HG02610 (cell line): ENCODE measurements around the gene NAALADL2.
A peak's percentile ranks its signal among the peaks of the same experiment; 100 is the strongest.
"Not testable (repeated sequence)": the region's sequence is repeated elsewhere in the genome, so short reads cannot be mapped to it uniquely, and the experiment has no call there.

Experiments used
- ATAC-seq: cut with Tn5 transposase; IDR thresholded peaks from one replicate; pipeline ENCODE4 v1.9.1; 2021; ENCODE audit warnings: mild to moderate bottlenecking, moderate library complexity; ENCODE audit not compliant: unreplicated experiment

Gene NAALADL2

DNA sequence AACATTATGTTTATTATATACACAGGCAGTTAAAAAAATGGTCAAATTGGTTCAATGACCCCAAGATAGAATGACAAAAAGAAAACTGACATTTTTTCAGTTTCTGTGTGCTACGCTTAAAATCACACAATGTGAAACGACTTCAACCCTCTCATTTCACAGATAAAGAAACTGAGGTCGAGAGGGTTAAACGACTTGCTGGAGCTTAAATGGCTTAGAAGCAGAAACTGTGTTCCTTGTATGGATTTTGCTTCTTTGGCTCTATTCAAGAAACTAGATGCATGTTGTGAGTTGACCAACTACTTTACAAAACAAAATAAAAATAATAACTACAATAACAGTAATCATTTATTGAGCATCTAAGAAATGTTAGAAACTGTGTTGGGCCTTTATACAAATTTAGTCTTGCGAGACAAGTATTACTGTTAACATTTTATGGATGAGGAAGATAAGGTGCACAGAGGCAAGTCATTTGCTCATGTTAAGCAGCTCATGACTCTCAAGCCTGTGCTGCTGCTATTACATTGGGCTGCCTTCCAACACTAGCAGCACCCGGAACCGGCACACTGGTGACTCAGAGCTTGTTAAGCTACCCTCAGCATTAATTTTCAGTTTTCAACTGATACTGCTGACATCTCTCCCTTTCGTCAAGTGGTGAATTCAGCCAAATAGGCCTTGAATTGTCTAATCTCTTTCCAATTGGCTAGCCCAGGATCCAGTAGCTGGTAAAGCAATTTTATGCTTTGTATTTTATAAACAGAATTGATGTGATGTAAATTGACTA is 487.6 kb downstream of the NAALADL2 start:
- no peak for ATAC-seq

DNA sequence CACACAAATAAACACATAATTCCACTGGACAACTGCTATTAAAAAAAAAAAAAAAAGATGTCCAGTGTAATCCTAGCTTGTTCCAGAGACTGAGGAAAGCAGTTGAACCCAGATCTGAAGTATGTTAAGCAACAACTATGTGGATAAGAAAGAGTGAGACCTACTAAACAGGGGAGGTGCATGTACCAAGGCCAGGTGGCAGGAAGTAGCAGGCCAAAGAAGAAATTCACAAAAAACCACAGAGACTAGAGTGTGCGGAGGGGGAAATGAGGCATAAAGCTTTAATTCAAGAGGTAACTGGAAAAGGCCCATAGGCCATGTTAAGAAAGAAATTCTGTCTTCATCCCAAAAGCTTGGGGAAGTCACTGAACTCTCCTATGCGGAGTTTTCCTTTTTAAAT is 490.0 kb downstream of the NAALADL2 start:
- peak; percentile 81 for ATAC-seq

DNA sequence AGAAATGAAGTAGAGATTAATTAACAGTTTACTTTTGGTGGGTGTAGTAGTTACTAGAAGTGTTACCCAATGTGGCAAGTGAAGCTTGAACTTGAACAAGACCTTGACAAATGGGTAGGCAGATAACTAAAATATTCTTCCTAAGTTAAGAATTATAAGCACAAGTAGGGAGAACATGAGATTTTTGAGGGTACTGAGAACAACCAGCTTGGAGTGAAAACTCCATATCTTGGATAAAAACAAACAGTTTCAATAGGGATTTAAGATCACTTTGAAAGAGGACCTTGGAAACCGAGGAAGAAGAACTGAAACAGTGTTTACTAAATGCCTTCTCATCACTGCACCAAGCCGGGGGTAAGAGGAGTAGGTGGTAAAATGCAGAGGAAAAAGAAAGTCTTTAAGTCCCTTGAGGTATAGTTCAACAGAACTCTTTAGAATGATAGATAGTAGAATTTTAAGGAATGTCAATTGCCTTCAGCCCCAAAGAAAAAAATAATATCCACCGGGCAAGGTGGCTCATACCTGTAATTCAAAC is 496.7 kb downstream of the NAALADL2 start:
- ATAC-seq = no peak

DNA sequence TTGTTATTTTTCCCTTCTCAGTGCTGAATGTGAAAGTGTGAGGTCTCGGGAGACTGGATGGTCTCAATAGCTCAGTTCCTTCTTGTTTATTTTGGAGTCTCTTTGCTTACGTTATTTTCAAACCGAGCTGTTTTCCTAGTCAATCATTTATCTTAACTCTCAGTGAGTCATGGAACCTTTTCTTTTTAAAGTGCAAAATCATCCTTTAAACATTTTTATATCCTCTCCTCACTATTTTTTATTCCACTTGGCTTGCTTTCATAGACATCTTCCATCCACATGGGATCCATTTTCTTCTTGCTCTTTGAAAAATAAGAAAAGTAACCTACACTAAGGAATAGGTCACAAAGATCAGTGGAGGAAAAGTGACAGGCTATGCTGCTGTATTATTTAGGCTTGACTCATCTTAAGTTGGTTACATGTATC is 497.8 kb downstream of the NAALADL2 start:
- ATAC-seq = no peak

DNA sequence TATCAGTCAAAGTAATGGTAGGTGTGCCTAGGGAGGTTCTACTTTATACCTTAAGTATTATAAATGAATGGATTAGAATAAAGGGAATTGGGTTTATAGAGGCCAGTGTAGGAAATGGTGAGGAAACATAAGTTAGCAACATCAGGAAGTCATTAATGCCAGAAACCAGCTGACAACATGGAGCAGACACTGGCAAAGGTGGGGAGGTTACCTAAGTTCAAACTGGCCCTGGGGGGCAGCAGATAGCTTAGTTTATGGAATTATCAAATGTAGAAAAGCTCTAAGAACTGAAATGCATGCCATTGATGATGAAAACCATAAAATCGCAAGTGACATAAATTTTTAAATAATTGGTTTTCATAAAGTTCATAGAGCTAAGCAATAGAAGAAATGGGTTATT is 498.6 kb downstream of the NAALADL2 start:
- no peak for ATAC-seq

DNA sequence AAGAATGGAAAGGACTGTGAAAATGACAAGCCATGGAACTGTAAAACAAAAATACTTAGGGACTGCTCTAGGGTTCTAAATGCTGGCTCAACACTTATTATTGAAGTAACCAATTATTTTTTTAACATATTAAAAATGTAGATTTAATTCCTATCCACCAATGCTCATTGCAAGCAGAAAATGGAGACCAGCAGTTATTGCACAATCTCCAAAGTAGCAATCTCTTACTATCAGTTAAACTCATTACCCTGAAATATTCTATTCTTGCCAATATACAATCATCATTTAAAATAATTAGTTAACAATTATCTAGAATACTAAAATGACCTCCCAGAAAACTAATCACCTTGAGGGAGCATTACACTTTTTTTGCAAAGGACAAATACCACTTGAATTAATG is 499.8 kb downstream of the NAALADL2 start:
- no peak for ATAC-seq

DNA sequence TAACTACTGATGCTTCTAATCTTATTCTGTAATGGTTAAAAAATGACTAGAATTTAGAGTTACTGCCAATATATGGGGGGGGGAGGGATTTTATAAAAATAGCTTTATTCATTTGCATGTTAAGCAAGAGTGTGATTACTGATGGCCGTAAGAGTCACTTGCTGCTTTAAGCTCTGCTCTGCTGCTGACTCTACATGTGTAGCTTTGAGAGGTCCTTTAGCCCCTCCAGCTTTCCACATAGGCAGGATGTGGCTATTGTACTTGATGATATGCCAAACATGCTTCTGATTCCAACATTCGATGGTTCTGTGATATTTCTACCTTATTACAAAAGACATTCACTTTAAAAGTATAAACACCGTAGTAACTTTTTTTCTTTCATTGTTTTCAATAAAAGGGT is 511.3 kb downstream of the NAALADL2 start:
- ATAC-seq = not testable (repeated sequence)

DNA sequence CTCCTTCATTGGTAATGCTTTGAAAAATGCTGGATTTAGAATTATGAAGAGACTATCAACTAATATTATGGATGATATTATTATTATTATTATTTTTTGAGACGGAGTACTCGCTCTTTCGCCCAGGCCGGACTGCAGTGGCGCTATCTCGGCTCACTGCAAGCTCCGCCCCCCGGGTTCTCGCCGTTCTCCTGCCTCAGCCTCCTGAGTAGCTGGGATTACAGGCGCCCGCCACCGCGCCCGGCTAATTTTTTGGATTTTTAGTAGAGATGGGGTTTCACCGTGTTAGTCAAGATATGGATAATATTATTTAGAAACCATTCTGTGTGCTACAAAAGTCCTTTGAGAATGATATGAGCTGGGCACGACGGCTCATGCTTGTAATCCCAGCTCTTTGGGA is 512.1 kb downstream of the NAALADL2 start:
- not testable (repeated sequence) for ATAC-seq

DNA sequence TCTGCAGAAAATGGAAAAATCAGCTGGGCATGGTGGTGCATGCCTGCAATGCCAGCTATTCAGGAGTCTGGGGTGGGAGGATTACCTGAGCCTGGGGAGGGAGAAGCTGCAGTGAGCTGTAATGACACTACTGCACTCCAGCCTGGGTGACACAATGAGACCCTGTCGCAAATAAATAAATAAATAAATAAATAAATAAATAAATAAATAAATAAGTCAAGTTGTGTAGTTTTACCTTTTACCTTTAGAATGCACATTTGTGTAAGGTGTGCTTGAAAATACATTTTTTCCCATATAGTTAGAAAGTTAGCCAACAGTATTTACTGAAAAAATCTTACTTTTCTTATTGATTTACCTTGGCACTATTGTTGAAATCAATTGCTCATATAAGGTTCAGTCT is 515.6 kb downstream of the NAALADL2 start:
- ATAC-seq = no peak

DNA sequence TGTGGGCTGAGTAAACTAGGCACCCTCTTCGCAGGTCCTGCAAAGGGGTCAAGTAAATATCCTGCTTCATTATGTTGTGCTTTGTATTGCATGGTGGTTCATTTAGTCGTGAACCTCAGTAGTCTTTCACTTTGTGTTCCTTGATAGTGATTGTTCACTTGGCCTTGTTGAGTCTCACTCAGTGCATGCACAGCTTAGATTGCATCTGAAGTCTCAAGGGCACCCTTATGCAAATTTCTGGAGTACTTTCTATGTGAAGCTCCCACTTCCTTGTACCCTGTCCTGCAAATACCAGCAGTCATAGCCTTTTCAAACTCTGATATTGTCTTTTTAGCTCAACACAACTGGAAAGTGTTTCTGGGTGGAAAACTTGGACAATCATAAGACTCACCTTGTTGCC is 519.2 kb downstream of the NAALADL2 start:
- peak; percentile 96 for ATAC-seq

DNA sequence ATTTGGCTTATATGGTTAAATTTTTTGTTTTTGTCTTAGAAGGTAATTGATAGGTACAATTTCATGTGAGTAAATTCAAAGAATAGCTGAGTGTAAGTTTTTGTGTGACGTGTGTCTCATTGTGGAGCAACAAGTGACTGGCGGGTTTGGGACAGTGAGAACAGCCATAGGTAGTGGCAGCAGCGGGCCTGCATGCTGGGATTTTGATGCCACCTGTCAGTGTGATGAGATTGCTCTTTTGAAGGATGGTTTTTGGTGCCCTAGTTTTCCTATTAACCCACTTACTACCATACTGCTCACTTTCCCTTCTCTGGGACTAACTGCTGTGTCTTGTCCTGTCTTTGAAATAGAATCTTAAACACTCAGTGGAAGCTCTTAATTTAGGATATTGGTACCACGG is 522.6 kb downstream of the NAALADL2 start:
- ATAC-seq = no peak

DNA sequence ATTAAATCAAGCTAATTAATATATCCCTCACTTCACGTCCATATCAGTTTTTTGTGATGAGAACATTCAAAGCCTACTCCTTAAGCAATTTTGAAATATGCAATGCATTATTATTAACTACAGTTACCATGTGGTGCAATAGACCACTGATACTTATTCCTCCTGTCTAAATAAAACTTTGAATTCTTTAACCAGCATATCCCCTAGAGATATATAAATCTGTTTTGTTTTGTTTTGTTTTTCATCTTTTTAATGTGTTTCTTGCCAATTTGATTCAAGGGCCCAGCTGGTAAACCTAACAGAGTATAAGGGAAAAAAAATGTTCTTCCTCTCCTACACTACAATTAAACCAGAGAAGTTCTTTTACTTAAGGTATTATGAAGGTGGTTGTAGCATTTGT is 524.2 kb downstream of the NAALADL2 start:
- ATAC-seq = no peak

DNA sequence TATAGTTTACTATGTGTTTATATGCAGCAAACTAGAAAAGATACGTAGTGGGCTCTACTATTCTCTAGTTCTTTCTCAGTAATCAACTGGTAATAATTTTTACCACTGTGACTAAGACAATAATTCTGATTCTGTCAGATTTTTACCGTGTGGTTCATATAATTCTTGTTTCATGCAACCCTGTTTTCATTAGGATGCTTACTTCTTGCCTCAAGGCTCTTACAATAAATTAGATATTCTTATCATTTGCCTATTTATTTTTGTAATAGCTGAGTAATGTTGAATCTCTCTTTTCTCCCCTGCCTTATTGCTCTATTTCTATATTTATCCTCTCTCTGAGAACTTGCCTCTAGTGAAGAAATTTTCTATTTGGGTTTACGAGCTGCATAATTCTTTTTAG is 524.7 kb downstream of the NAALADL2 start:
- ATAC-seq = no peak

DNA sequence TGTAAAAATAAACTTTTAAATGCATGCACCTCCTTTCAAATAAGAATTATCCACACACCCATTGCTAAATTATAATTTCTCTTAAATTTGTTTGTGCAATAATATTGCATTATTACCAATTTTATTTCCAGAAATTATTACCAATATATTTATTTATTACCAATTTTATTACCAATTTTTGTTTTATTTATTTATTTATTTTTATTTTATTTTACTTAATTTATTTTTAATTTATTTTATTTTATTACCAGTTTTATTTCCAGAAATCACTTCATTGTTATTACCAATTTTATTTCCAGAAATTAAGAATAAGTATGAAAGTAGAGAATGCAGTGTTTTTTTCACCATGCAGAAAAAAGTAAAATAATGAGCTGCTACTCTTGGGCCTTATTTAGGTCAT is 525.4 kb downstream of the NAALADL2 start:
- ATAC-seq = no peak

DNA sequence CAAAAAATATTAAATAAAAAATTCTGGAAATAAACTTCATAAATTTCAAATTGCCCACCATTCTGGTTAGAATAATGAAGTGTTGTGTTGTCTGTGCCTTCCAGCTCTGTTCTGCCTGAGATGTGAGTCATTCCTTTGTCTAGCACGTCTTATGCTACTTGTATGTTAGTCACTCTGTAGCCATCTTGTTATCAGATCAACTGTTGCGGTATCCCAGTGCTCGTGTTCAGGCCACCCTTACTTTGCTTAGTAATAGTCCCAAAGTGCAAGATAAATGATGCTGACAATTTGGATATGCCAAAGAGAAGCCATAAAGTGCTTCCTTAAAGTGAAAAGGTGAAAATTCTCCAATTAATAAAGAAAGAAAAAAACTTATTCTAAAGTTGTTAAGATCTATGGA is 527.5 kb downstream of the NAALADL2 start:
- ATAC-seq = no peak

DNA sequence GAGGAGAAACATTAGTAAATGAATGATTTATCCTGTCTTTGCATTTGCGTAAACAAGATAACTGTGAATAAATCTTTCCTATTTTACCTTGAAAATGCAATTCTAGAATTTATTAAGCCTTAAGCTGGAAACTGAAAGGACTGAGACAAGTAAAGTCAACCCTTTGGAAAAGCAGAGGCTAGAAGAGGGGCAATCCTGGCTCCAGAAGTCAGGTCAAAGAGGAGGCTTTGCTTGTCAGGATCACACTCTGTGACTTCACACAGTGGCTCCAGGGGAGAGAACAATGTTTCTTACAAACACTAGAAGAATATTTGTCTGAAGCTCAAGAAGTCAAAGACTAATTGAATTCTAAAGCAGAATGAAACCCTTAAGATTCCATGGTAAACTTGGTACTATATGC is 530.4 kb downstream of the NAALADL2 start:
- ATAC-seq = no peak

DNA sequence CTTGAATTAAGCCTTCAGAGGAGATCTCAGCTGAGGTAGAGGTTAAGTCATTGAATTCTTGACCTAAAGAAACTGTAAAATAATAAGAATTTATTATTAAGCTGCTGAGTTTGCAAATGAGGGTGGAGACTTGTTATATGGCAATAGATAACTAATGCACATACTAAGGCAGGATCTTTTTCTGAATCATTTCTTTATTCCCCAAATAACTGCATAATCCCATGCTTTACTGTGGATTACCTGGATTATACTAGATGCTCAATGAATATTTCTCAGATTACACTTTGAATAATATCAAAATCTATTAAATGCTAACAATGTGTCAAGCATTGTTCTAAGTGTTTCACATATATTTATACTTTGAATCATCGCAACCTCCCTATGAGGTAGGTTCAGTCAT is 532.5 kb downstream of the NAALADL2 start:
- ATAC-seq = no peak

DNA sequence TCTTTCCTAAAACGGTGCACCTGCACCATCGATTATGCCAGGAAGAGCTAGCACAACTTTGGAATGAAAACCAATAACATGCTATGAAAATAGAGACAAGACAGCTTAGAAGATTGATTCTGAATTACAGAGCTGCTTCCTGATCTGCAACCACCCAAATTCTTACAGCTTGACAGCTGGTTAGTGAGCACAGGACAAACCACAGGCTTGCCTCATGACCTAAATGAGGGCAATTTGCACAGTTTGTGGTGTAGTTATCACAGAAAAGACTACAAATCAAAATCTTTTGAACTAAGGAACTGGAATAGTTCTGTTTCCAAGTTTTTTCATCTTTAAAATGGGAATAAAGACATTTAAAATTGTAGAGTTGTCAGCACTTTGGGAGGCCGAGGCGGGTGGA is 533.5 kb downstream of the NAALADL2 start:
- ATAC-seq = no peak

DNA sequence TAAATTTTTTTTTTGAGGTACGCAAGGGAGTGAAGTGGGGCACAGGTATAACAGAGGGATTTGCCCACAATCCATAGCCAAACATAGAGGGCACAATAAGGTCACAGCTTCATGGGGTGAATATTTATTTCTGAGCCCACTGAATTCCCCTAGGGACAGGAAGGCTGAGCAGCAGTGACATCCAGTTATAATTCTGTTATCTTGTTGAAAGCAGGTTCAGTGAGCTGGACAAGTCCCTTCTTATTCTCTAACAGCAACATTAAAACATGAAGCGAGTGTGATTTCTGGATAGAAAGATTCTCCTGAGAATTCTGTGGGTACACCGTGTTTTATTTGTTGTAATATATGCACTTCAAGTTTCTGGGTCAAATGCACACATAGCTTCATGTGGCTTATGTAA is 538.2 kb downstream of the NAALADL2 start:
- no peak for ATAC-seq

DNA sequence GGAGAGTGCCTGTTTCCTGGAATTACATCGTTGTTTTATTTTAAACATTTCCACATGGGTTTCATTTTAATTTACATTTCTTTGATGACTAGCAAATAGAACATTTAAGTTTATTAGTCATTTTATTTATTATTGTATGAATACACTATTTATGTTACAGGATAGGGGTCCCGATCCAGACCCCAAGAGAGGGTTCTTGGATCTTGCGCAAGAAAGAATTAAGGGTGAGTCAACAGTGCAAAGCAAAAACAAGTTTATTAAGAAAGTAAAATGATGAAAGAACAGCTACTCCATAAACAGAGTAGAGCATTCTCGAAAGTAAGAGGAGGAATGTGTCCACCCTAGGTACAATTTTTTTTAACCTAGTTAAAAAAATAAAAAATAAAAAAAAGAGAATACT is 539.5 kb downstream of the NAALADL2 start:
- ATAC-seq = no peak

DNA sequence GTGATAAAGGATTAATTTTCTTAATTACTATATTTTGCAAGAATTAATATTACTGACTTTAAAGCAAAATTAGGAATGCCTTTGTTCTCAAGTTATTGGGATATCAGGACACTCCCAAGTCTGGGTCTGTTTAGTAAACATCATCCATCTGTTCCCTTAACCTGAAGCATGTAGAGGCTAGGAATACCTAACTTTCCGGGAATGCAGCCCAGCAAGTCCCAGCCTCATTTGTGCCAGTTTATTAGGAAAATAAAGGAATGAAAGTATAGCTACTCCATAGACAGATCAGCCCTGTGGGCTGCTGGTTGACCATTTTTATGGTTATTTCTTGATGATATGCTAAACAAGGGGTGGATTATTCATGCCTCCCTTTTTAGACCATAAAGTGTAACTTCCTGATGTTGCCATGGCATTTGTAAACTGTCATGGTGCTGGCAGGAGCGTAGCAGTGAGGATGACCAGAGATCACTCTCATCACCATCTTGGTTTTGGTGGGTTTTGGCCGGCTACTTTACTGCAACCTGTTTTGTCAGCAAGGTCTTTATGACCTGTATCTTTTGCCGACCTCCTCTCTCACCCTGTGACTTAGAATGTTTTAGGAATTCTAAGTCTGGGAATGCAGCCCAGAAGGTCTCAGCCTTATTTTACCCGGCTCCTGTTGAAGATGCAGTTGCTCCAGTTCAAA is 540.2 kb downstream of the NAALADL2 start:
- no peak for ATAC-seq

DNA sequence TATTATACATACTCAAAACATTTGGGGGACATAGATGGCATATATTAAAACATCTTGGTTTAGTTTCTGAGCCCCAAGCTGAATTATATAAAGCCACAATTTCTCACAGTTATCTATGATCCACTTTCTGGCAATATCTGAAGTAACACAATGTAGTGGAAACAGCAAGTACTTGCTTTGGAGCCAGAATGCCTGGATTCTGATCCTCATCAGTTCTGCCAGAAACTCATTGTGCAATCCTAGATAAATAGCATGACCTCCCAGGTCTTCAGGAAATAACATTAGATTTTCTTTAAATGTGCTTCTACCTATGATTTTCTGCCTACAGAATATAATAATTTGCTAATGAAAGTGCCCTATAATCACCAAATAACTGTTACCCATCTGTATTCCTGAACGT is 544.9 kb downstream of the NAALADL2 start:
- no peak for ATAC-seq
